COLO668 (cell line): ENCODE results near the gene POLR1E.

Experiments used
- DNase-seq: peaks from one replicate; lab custom pipeline; 2025; ENCODE audit not compliant: unreplicated experiment; lab: John Stamatoyannopoulos, UW

The POLR1E gene

GRCh38 chr9:37534412-37534811 lies 48.7 kb downstream of the POLR1E start:
- DNase-seq = no peak

GRCh38 chr9:37534901-37535300 lies 49.2 kb downstream of the POLR1E start:
- DNase-seq = no peak

- DNase-seq = no peak
Measured at GRCh38 chr9:37538099-37538498, 52.4 kb downstream of the POLR1E start.

GRCh38 chr9:37539634-37540033 lies 53.9 kb downstream of the POLR1E start:
- DNase-seq = no peak

GRCh38 chr9:37540634-37541033 lies 54.9 kb downstream of the POLR1E start:
- DNase-seq = no peak

- DNase-seq = no peak
Measured at GRCh38 chr9:37541465-37541864, 55.7 kb downstream of the POLR1E start.

GRCh38 chr9:37542488-37542887 lies 56.7 kb downstream of the POLR1E start:
- DNase-seq = no peak

- no peak for DNase-seq
Measured at GRCh38 chr9:37542895-37543294, 57.1 kb downstream of the POLR1E start.

GRCh38 chr9:37543468-37543867 lies 57.7 kb downstream of the POLR1E start:
- no peak for DNase-seq

- no peak for DNase-seq
Measured at GRCh38 chr9:37547328-37547878, 61.7 kb downstream of the POLR1E start.

GRCh38 chr9:37549527-37549926 lies 63.8 kb downstream of the POLR1E start:
- DNase-seq = no peak

GRCh38 chr9:37550781-37551180 lies 65.0 kb downstream of the POLR1E start:
- DNase-seq = no peak

GRCh38 chr9:37551468-37551867 lies 65.7 kb downstream of the POLR1E start:
- no peak for DNase-seq

- no peak for DNase-seq
Measured at GRCh38 chr9:37551888-37552287, 66.1 kb downstream of the POLR1E start.
